Skeletal muscle satellite cell (primary cell): ENCODE measurements around the gene BFSP2.

Source experiments
- H3K27me3 ChIP-seq: 2 replicates; pipeline ENCODE4 v1.7.0; 2013; ENCODE audit warnings: low read length; ENCODE audit not compliant: control insufficient read depth, insufficient read depth
- H3K36me3 ChIP-seq: 2 replicates; pipeline ENCODE4 v1.7.0; 2013; ENCODE audit warnings: mild to moderate bottlenecking, control low read depth, low read length; ENCODE audit not compliant: insufficient read depth
- H3K4me1 ChIP-seq: 2 replicates; pipeline ENCODE4 v1.7.0; 2013; ENCODE audit warnings: low read length; ENCODE audit not compliant: control insufficient read depth, insufficient read depth
- H3K4me2 ChIP-seq: 2 replicates; pipeline ENCODE4 v1.7.0; 2013; ENCODE audit warnings: mild to moderate bottlenecking, low read length
- H3K4me3 ChIP-seq: 2 replicates; pipeline ENCODE4 v1.7.0; 2013; ENCODE audit warnings: low read length
- H3K9ac ChIP-seq: 2 replicates; pipeline ENCODE4 v1.7.0; 2013; ENCODE audit warnings: mild to moderate bottlenecking, low read depth, low read length, moderate library complexity
- H3K9me3 ChIP-seq: replicated peaks from 2 replicates; pipeline ENCODE4 v1.7.0; 2013; ENCODE audit warnings: mild to moderate bottlenecking, control low read depth, low read length

BFSP2 gene

GRCh38 chr3:133425898-133426297 lies 26.0 kb downstream of the BFSP2 start:
- Histone ChIP-seq H3K27me3 (peaks cover 5% of the 10 kb centered on the region), H3K4me2 (no peak overlapping the region), H3K4me3 (no peak overlapping the region), H3K4me1 (peaks cover 8% of the 10 kb centered on the region), H3K36me3 (no peaks in the 10 kb centered on the region), H3K9ac (no peak overlapping the region), H3K9me3 (no peaks in the 10 kb centered on the region)

GRCh38 chr3:133426721-133427120 lies 26.9 kb downstream of the BFSP2 start:
- peaks cover 5% of the 10 kb centered on the region for H3K27me3 ChIP-seq
- H3K4me3 ChIP-seq, result no peak overlapping the region
- no peak overlapping the region for H3K4me2 ChIP-seq
- H3K4me1 ChIP-seq, result peaks cover 8% of the 10 kb centered on the region
- H3K9me3 ChIP-seq, result no peaks in the 10 kb centered on the region
- no peaks in the 10 kb centered on the region for H3K36me3 ChIP-seq
- H3K9ac ChIP-seq, result no peak overlapping the region

- Histone ChIP-seq H3K4me2 (no peak overlapping the region), H3K9me3 (no peaks in the 10 kb centered on the region), H3K9ac (no peak overlapping the region), H3K4me3 (no peak overlapping the region), H3K36me3 (no peaks in the 10 kb centered on the region), H3K4me1 (peaks cover 8% of the 10 kb centered on the region), H3K27me3 (no peaks in the 10 kb centered on the region)
These were observed 28.7 kb downstream of the BFSP2 start for GRCh38 chr3:133428552-133428951.

GRCh38 chr3:133429063-133429462 lies 29.2 kb downstream of the BFSP2 start:
- Histone ChIP-seq H3K9me3 (no peaks in the 10 kb centered on the region), H3K36me3 (no peaks in the 10 kb centered on the region), H3K27me3 (no peaks in the 10 kb centered on the region), H3K4me1 (peaks cover 8% of the 10 kb centered on the region), H3K9ac (no peak overlapping the region), H3K4me3 (no peak overlapping the region), H3K4me2 (no peak overlapping the region)

- no peaks in the 10 kb centered on the region for H3K36me3 ChIP-seq
- H3K4me3 ChIP-seq, result no peak overlapping the region
- no peak overlapping the region for H3K9ac ChIP-seq
These were observed 39.7 kb downstream of the BFSP2 start for GRCh38 chr3:133439563-133439962.

GRCh38 chr3:133440652-133441051 lies 40.8 kb downstream of the BFSP2 start:
- no peak overlapping the region for H3K4me3 ChIP-seq

More at GRCh38 chr3:133439563-133439962, 39.7 kb downstream of the BFSP2 start:
- H3K9me3 ChIP-seq, result no peaks in the 10 kb centered on the region
- no peak overlapping the region for H3K4me2 ChIP-seq
- no peaks in the 10 kb centered on the region for H3K27me3 ChIP-seq
- peaks cover 4% of the 10 kb centered on the region for H3K4me1 ChIP-seq

GRCh38 chr3:133441867-133442270 lies 42.0 kb downstream of the BFSP2 start:
- Histone ChIP-seq H3K27me3 (no peaks in the 10 kb centered on the region), H3K36me3 (no peaks in the 10 kb centered on the region), H3K9ac (no peak overlapping the region), H3K9me3 (no peaks in the 10 kb centered on the region), H3K4me2 (peak overlapping the region; percentile 22), H3K4me3 (no peak overlapping the region), H3K4me1 (peaks cover 4% of the 10 kb centered on the region)

More at GRCh38 chr3:133440652-133441051, 40.8 kb downstream of the BFSP2 start:
- no peaks in the 10 kb centered on the region for H3K27me3 ChIP-seq
- peaks cover 4% of the 10 kb centered on the region for H3K4me1 ChIP-seq
- no peak overlapping the region for H3K9ac ChIP-seq
- H3K9me3 ChIP-seq, result no peaks in the 10 kb centered on the region
- no peaks in the 10 kb centered on the region for H3K36me3 ChIP-seq
- no peak overlapping the region for H3K4me2 ChIP-seq

- no peaks in the 10 kb centered on the region for H3K36me3 ChIP-seq
- no peak overlapping the region for H3K4me2 ChIP-seq
- H3K9ac ChIP-seq, result no peak overlapping the region
- H3K4me1 ChIP-seq, result peaks cover 4% of the 10 kb centered on the region
- no peak overlapping the region for H3K4me3 ChIP-seq
- no peaks in the 10 kb centered on the region for H3K9me3 ChIP-seq
- H3K27me3 ChIP-seq, result no peaks in the 10 kb centered on the region
These were observed 42.7 kb downstream of the BFSP2 start for GRCh38 chr3:133442518-133442917.

GRCh38 chr3:133443649-133444422 lies 44.0 kb downstream of the BFSP2 start:
- H3K4me3 ChIP-seq, result no peak overlapping the region
- no peak overlapping the region for H3K4me2 ChIP-seq
- H3K4me1 ChIP-seq, result peaks cover 4% of the 10 kb centered on the region
- H3K27me3 ChIP-seq, result peaks cover 4% of the 10 kb centered on the region
- no peaks in the 10 kb centered on the region for H3K9me3 ChIP-seq
- H3K36me3 ChIP-seq, result no peaks in the 10 kb centered on the region
- H3K9ac ChIP-seq, result no peak overlapping the region

- Histone ChIP-seq H3K27me3 (peaks cover 10% of the 10 kb centered on the region), H3K36me3 (no peaks in the 10 kb centered on the region), H3K4me3 (no peak overlapping the region), H3K4me2 (no peak overlapping the region), H3K9me3 (no peaks in the 10 kb centered on the region), H3K4me1 (peaks cover 4% of the 10 kb centered on the region), H3K9ac (no peak overlapping the region)
These were observed 44.5 kb downstream of the BFSP2 start for GRCh38 chr3:133444423-133444774.

GRCh38 chr3:133445108-133445507 lies 45.3 kb downstream of the BFSP2 start:
- H3K4me3 ChIP-seq, result no peak overlapping the region
- H3K9me3 ChIP-seq, result no peaks in the 10 kb centered on the region
- peaks cover 4% of the 10 kb centered on the region for H3K4me1 ChIP-seq
- H3K27me3 ChIP-seq, result peaks cover 11% of the 10 kb centered on the region
- no peaks in the 10 kb centered on the region for H3K36me3 ChIP-seq
- no peak overlapping the region for H3K4me2 ChIP-seq
- H3K9ac ChIP-seq, result no peak overlapping the region
